ENCODE results near the gene EIF4E3. TPM values are rescaled to one million over a fixed set of nuclear protein-coding genes. Genes with fewer than 3 reads are reported as not detected.
A peak's percentile ranks its signal among the peaks of the same experiment; 100 is the strongest.

EIF4E3 gene
- total RNA-seq, 4 donors from 2014 or later, result 12.4 to 52.2 (median 23.0) TPM

DNA sequence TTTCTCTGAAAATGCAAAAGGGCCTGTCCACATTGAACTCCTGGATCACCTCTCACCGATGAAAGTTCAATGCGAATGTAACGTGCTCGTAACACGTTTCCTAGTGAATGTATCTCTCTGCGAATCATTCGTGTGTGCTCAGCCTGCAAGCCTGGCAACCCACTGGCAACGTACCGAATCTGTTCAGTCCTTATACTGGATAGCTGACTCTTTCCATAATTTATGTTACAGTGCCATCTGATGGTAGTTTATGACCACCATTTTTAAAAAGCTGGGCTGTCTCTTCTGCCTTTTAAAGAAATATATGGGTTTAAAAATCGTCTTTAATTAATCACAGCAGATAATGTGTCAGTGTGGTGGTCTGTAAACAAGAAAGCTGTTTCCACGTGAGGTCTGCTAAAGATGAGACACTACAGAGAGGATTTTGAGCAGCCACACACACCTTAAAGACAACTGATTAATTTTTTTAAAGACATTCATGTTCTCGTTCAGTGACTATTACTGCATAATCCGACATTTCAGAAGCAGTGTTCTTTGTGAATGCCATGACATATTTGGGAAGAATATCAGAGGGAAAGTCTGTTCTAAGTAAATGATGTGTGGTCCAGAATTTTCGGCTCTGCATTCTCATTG is 72.3 kb downstream of the EIF4E3 start:
- intact Hi-C loops (cut with DNase I; ENCODE audit: low total_unique reads), result loop anchor here (10.0 kb wide), 1 partner anchor 1108 kb away; no protein-coding TSS in a partner anchor
- no peaks in the 10 kb centered on the region for H3K36me3 ChIP-seq
- peak in 1 of 2 donors; percentile 27 for DNase-seq
- H3K27ac ChIP-seq, result no peak overlapping the region
- no peak overlapping the region for H3K4me3 ChIP-seq
- H3K27me3 ChIP-seq, result no peaks in the 10 kb centered on the region
- H3K9me3 ChIP-seq, result no peaks in the 10 kb centered on the region
- no peaks in the 10 kb centered on the region for H3K4me1 ChIP-seq
- TF ChIP-seq POLR2A (IDR thresholded peaks at IDR 0.05), result no peak
- TF ChIP-seq, protein P1, sequence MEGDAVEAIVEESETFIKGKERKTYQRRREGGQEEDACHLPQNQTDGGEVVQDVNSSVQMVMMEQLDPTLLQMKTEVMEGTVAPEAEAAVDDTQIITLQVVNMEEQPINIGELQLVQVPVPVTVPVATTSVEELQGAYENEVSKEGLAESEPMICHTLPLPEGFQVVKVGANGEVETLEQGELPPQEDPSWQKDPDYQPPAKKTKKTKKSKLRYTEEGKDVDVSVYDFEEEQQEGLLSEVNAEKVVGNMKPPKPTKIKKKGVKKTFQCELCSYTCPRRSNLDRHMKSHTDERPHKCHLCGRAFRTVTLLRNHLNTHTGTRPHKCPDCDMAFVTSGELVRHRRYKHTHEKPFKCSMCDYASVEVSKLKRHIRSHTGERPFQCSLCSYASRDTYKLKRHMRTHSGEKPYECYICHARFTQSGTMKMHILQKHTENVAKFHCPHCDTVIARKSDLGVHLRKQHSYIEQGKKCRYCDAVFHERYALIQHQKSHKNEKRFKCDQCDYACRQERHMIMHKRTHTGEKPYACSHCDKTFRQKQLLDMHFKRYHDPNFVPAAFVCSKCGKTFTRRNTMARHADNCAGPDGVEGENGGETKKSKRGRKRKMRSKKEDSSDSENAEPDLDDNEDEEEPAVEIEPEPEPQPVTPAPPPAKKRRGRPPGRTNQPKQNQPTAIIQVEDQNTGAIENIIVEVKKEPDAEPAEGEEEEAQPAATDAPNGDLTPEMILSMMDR (IDR thresholded peaks at IDR 0.05), result peak; percentile 17 to 59 (median 46)

DNA sequence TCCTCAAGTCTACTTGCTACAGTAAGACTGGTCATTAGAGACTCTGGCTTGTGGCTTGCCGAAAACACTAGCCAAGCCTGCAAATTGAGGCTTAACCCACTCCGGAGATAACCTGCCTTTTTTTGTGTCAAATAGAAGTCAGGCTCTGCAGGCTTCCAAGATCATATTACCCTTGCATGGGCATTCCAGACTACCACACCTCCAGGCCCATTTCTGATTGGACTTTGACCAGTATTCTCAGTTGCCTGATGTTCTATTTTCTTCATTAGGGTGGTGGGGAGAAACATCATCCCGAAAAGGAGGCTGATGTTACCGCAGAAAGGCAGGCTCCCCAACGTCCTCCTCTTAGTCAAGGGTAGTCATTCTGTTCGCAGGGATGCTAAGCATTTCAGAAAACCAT is 73.6 kb downstream of the EIF4E3 start:
- intact Hi-C loops (cut with DNase I; ENCODE audit: low total_unique reads), result loop anchor here (10.0 kb wide), 1 partner anchor 1107 kb away; no protein-coding TSS in a partner anchor
- no peak overlapping the region for H3K27ac ChIP-seq
- no peak for TF ChIP-seq POLR2A (IDR thresholded peaks at IDR 0.05)
- TF ChIP-seq, protein P1 (IDR thresholded peaks at IDR 0.05), result no peak

DNA sequence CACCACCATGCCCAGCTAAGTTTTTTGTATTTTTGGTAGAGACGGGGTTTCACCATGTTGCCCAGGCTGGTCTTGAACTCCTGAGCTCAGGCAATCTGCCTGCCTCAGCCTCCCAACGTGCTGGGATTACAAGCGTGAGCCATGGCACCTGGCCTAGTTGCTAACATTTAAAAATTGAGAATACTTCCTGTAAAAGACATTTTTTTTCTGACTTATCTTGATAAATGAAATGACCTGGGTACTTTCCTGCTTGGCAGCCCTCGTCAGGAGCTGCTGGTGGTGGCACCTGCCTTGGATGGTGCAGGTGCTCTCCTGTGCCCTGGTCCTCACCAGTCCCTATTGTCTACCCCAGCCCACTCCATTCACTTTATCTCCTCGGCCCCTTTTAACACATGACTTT is 74.8 kb downstream of the EIF4E3 start:
- no peak for TF ChIP-seq POLR2A (IDR thresholded peaks at IDR 0.05)
- TF ChIP-seq, protein P1 (IDR thresholded peaks at IDR 0.05), result no peak
- Histone ChIP-seq H3K27ac (no peak overlapping the region), H3K4me3 (no peak overlapping the region), H3K4me1 (no peaks in the 10 kb centered on the region), H3K36me3 (no peaks in the 10 kb centered on the region), H3K9me3 (no peaks in the 10 kb centered on the region), H3K27me3 (no peaks in the 10 kb centered on the region)
- DNase-seq, result no peak
- intact Hi-C loops (cut with DNase I; ENCODE audit: low total_unique reads), result loop anchor here (10.0 kb wide), 1 partner anchor 1106 kb away; no protein-coding TSS in a partner anchor

More for the DNA sequence above, 73.6 kb downstream of the EIF4E3 start:
- Histone ChIP-seq H3K36me3 (no peaks in the 10 kb centered on the region), H3K9me3 (no peaks in the 10 kb centered on the region), H3K4me1 (no peaks in the 10 kb centered on the region), H3K4me3 (no peak overlapping the region), H3K27me3 (no peaks in the 10 kb centered on the region)
- no peak for DNase-seq

DNA sequence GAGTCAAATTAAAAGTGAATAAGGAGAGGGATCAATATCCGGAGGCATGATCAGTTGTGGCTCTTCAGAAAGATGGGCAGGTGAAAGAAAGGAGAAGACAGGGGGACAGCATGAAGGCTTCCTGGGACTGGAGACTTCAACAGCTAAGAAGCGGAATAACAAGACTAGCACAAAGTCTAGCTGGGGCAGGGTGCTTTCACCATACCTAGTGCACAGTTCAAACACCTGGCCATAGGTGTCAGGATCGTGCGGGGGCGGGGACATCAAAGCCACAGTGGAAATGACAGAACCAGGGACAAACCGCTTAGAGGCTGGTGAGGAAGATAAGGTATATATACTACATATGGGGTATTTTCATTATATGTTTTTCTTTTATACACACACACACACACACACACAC is 75.4 kb downstream of the EIF4E3 start:
- intact Hi-C loops (cut with DNase I; ENCODE audit: low total_unique reads), result loop anchor here (10.0 kb wide), 1 partner anchor 1105 kb away; no protein-coding TSS in a partner anchor
- H3K27ac ChIP-seq, result no peak overlapping the region
- no peaks in the 10 kb centered on the region for H3K27me3 ChIP-seq
- H3K9me3 ChIP-seq, result no peaks in the 10 kb centered on the region
- TF ChIP-seq POLR2A (IDR thresholded peaks at IDR 0.05), result no peak
- TF ChIP-seq, protein P1 (IDR thresholded peaks at IDR 0.05), result no peak
- H3K4me1 ChIP-seq, result no peaks in the 10 kb centered on the region
- no peak for DNase-seq
- H3K4me3 ChIP-seq, result no peak overlapping the region
- H3K36me3 ChIP-seq, result no peaks in the 10 kb centered on the region

DNA sequence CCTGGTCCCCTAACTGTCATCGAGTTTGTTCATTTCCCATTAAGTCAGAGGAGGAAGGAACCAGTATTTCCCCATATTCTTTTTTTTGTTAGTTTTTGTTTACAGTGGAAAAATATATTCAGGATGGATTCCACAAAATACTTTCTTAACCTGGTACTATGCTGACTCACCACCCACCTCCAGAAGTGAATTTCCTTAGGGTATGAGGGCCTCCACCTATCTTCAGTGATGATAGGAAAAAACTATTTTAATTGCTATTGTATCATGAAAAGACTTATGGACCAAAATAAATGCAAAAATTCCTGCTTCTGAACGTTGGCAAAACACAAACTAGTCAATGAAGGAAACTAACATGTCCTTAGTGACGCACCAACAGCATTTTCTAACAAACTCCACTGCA is 77.5 kb downstream of the EIF4E3 start:
- Histone ChIP-seq H3K9me3 (no peaks in the 10 kb centered on the region), H3K27ac (no peak overlapping the region), H3K27me3 (no peaks in the 10 kb centered on the region), H3K4me3 (no peak overlapping the region), H3K4me1 (no peaks in the 10 kb centered on the region), H3K36me3 (no peaks in the 10 kb centered on the region)
- DNase-seq, result no peak
- intact Hi-C loops (cut with DNase I; ENCODE audit: low total_unique reads), result no loop called here
- TF ChIP-seq, protein P1 (IDR thresholded peaks at IDR 0.05), result no peak
- no peak for TF ChIP-seq POLR2A (IDR thresholded peaks at IDR 0.05)

All from uterus (tissue), 4 donors.